HS-5 (cell line): ENCODE data around the gene CDH7.

Experiments
- DNase-seq: peaks from one replicate; pipeline ENCODE4 v3.0.0-alpha.2; 2012; ENCODE audit warnings: low read depth

CDH7 gene

GRCh38 chr18:65919018-65919417 lies 168.2 kb downstream of the CDH7 start:
- DNase-seq = no peak

GRCh38 chr18:65919663-65920062 lies 168.9 kb downstream of the CDH7 start:
- DNase-seq = no peak

GRCh38 chr18:65922103-65922502 lies 171.3 kb downstream of the CDH7 start:
- no peak for DNase-seq

- no peak for DNase-seq
Measured at GRCh38 chr18:65924904-65925303, 174.1 kb downstream of the CDH7 start.

GRCh38 chr18:65934874-65935273 lies 184.1 kb downstream of the CDH7 start:
- DNase-seq = no peak

GRCh38 chr18:65936678-65937077 lies 185.9 kb downstream of the CDH7 start:
- no peak for DNase-seq

GRCh38 chr18:65937180-65937579 lies 186.4 kb downstream of the CDH7 start:
- DNase-seq = no peak

- peak; percentile 11 for DNase-seq
Measured at GRCh38 chr18:65938592-65939372, 188.0 kb downstream of the CDH7 start.
